Measurements from ENCODE around the gene MARCKSL1. TPM values are rescaled to one million over a fixed set of nuclear protein-coding genes. Genes with fewer than 3 reads are reported as not detected.

Gene MARCKSL1
- total RNA-seq, 1 donor from 2014 or later = 487 TPM

- TF ChIP-seq CTCF (IDR thresholded peaks at IDR 0.05; ENCODE audit: unreplicated experiment) = no peak
- peaks cover 9% of the 10 kb centered on the region for H3K36me3 Mint-ChIP-seq
- no peaks in the 10 kb centered on the region for H3K27me3 Mint-ChIP-seq (ENCODE audit: low read depth)
- H3K4me3 Mint-ChIP-seq = peak overlapping the region; percentile 84
- no peaks in the 10 kb centered on the region for H3K9me3 Mint-ChIP-seq
- peaks cover 28% of the 10 kb centered on the region for H3K4me1 Mint-ChIP-seq
- DNase-seq (ENCODE audit: low spot score in 2 of 2, unreplicated experiment in 2 of 2) = peak; percentile 92 to 94
- peak overlapping the region; percentile 85 for H3K27ac Mint-ChIP-seq
These were observed 15.6 kb upstream of the MARCKSL1 start for GRCh38 chr1:32351399-32352238.

GRCh38 chr1:32350785-32351398 is 14.9 kb upstream of the MARCKSL1 start:
- Mint-ChIP-seq H3K9me3 (no peaks in the 10 kb centered on the region), H3K36me3 (peaks cover 9% of the 10 kb centered on the region), H3K27ac (peak overlapping the region; percentile 85), H3K4me3 (peak overlapping the region; percentile 84), H3K4me1 (peaks cover 35% of the 10 kb centered on the region), H3K27me3 (ENCODE audit: low read depth) (no peaks in the 10 kb centered on the region)
- peak in 1 of 2 experiments; percentile 66 for DNase-seq (ENCODE audit: low spot score in 2 of 2, unreplicated experiment in 2 of 2)
- peak; percentile 56 for TF ChIP-seq CTCF (IDR thresholded peaks at IDR 0.05; ENCODE audit: unreplicated experiment)

- Mint-ChIP-seq H3K27ac (no peak overlapping the region), H3K4me3 (no peak overlapping the region), H3K9me3 (no peaks in the 10 kb centered on the region), H3K36me3 (no peaks in the 10 kb centered on the region), H3K4me1 (peaks cover 38% of the 10 kb centered on the region), H3K27me3 (ENCODE audit: low read depth) (no peaks in the 10 kb centered on the region)
- no peak for DNase-seq (ENCODE audit: low spot score in 2 of 2, unreplicated experiment in 2 of 2)
- no peak for TF ChIP-seq CTCF (IDR thresholded peaks at IDR 0.05; ENCODE audit: unreplicated experiment)
These were observed 13.2 kb upstream of the MARCKSL1 start for GRCh38 chr1:32349211-32349708.

GRCh38 chr1:32346532-32347157 is 10.6 kb upstream of the MARCKSL1 start:
- Mint-ChIP-seq H3K36me3 (no peaks in the 10 kb centered on the region), H3K27me3 (ENCODE audit: low read depth) (no peaks in the 10 kb centered on the region), H3K27ac (no peak overlapping the region), H3K4me3 (no peak overlapping the region), H3K4me1 (peaks cover 17% of the 10 kb centered on the region), H3K9me3 (no peaks in the 10 kb centered on the region)
- no peak for TF ChIP-seq CTCF (IDR thresholded peaks at IDR 0.05; ENCODE audit: unreplicated experiment)
- DNase-seq (ENCODE audit: low spot score in 2 of 2, unreplicated experiment in 2 of 2) = no peak

GRCh38 chr1:32345289-32345827 is 9.3 kb upstream of the MARCKSL1 start:
- no peak for TF ChIP-seq CTCF (IDR thresholded peaks at IDR 0.05; ENCODE audit: unreplicated experiment)
- Mint-ChIP-seq H3K36me3 (no peaks in the 10 kb centered on the region), H3K27ac (peak overlapping the region; percentile 53), H3K4me1 (peaks cover 17% of the 10 kb centered on the region), H3K27me3 (ENCODE audit: low read depth) (no peaks in the 10 kb centered on the region), H3K9me3 (no peaks in the 10 kb centered on the region), H3K4me3 (no peak overlapping the region)
- no peak for DNase-seq (ENCODE audit: low spot score in 2 of 2, unreplicated experiment in 2 of 2)
